ENCODE data around the gene ECI2. TPM values are rescaled to one million over a fixed set of nuclear protein-coding genes. Genes with fewer than 3 reads are reported as not detected.
"Not testable (repeated sequence)": the region's sequence is repeated elsewhere in the genome, so short reads cannot be mapped to it uniquely, and the experiment has no call there.

ECI2 gene
- total and polyA plus RNA-seq, 7 donors = 58.2 to 122 (median 103) TPM

DNA sequence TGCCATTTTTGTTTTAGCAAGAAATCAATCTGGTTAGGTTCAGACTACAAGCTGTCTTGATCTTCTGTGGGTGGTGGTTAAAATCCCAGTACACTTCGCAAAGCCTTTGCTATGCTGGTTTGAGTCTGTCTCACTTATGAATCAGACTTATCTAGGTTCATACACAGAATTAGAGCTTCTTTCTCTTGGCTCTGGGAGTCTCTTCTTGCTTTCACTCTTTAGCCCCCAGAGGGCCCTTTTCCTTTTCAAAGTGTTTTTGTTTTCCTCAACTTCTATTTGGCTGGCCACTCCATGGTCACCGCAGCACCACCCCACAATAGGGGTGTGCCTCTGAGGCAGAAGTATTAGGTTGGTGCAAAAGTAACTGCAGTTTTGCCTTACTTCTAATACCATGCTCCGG is 21.3 kb downstream of the ECI2 start:
- Histone ChIP-seq H3K4me1 (peaks cover 28% of the 10 kb centered on the region), H3K27me3 (ENCODE audit: insufficient read depth in 3 of 3, low read length in 2 of 3) (no peaks in the 10 kb centered on the region), H3K27ac (peak overlapping the region; percentile 36), H3K4me3 (no peak overlapping the region), H3K9me3 (peaks cover 15% of the 10 kb centered on the region), H3K36me3 (ENCODE audit: insufficient read depth in 1 of 2, low read depth in 1 of 2) (peaks cover 10 to 45% of the 10 kb centered on the region in 2 donors)
- intact Hi-C loops (cut with DNase I) = loop anchor here in 1 of 2 donors (5.0 kb wide), 1 partner anchor 57 kb away; no protein-coding TSS in a partner anchor
- WGBS, 3 donors = 91 to 97% (median 92%) methylated on average over 3 of the region's 3 CpGs
- TF ChIP-seq, protein P1, sequence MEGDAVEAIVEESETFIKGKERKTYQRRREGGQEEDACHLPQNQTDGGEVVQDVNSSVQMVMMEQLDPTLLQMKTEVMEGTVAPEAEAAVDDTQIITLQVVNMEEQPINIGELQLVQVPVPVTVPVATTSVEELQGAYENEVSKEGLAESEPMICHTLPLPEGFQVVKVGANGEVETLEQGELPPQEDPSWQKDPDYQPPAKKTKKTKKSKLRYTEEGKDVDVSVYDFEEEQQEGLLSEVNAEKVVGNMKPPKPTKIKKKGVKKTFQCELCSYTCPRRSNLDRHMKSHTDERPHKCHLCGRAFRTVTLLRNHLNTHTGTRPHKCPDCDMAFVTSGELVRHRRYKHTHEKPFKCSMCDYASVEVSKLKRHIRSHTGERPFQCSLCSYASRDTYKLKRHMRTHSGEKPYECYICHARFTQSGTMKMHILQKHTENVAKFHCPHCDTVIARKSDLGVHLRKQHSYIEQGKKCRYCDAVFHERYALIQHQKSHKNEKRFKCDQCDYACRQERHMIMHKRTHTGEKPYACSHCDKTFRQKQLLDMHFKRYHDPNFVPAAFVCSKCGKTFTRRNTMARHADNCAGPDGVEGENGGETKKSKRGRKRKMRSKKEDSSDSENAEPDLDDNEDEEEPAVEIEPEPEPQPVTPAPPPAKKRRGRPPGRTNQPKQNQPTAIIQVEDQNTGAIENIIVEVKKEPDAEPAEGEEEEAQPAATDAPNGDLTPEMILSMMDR (IDR thresholded peaks at IDR 0.05) = no peak
- no peak for ATAC-seq
- DNase-seq = no peak

DNA sequence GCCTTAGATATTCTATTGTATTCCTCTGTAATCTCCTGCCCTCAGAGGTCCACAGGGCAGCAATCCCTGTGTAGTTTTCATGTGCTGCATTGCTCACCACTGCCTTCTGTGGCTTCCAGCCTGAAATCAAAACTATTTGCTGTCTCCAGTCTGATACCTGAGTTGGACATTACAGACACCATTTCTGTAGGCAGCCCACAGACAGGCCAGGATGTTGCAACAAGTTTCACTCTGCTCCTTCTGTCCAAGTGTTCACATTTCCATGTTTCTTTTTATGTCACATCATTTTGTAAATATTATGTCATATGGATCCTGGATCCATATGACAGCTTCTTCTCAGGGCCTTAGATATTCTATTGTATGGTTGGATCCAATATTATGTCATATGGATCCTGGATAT is 21.7 kb downstream of the ECI2 start:
- Histone ChIP-seq H3K36me3 (ENCODE audit: insufficient read depth in 1 of 2, low read depth in 1 of 2) (peaks cover 10 to 40% of the 10 kb centered on the region in 2 donors), H3K9me3 (peaks cover 15% of the 10 kb centered on the region), H3K4me3 (no peak overlapping the region), H3K27me3 (ENCODE audit: insufficient read depth in 3 of 3, low read length in 2 of 3) (no peaks in the 10 kb centered on the region), H3K4me1 (peaks cover 32% of the 10 kb centered on the region), H3K27ac (peak overlapping the region; percentile 36)
- DNase-seq (no peak), ATAC-seq (peak in 1 of 4 donors; percentile 33)
- intact Hi-C loops (cut with DNase I) = loop anchor here in 1 of 2 donors (5.0 kb wide), 1 partner anchor 56 kb away; no protein-coding TSS in a partner anchor
- TF ChIP-seq, protein P1 (IDR thresholded peaks at IDR 0.05) = no peak

DNA sequence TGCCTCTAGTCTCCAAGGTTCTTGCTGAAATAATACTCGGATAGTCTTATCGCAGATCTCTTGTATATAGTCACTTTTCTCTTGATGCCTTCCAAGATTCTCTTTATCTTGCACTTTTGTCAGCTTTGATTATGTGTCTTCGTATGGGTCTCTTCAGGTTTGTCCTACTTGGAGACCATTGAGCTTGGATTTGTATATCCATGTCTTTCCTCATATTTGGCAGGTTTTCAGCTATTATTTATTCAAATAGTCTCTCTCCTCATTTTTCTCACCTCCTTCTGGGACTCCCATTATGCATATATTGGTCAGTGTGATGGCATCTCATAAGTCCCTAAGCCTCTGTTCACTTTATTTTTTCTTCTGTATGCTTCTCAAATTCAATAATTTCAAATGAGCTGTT is 23.0 kb downstream of the ECI2 start:
- no peak for ATAC-seq
- TF ChIP-seq, protein P1 (IDR thresholded peaks at IDR 0.05) = no peak
- H3K27ac ChIP-seq = no peak overlapping the region
- intact Hi-C loops (cut with DNase I) = loop anchor here in 1 of 2 donors (5.0 kb wide), 1 partner anchor 55 kb away; no protein-coding TSS in a partner anchor
- no peak for DNase-seq
- WGBS, 3 donors = 93 to 96% (median 95%) methylated on average over 3 of the region's 3 CpGs
- no peaks in the 10 kb centered on the region for H3K27me3 ChIP-seq (ENCODE audit: insufficient read depth in 3 of 3, low read length in 2 of 3)
- H3K4me3 ChIP-seq = no peak overlapping the region
- peaks cover 15% of the 10 kb centered on the region for H3K9me3 ChIP-seq
- H3K4me1 ChIP-seq = peaks cover 43% of the 10 kb centered on the region
- H3K36me3 ChIP-seq (ENCODE audit: insufficient read depth in 1 of 2, low read depth in 1 of 2) = peaks cover 10 to 27% of the 10 kb centered on the region in 2 donors

DNA sequence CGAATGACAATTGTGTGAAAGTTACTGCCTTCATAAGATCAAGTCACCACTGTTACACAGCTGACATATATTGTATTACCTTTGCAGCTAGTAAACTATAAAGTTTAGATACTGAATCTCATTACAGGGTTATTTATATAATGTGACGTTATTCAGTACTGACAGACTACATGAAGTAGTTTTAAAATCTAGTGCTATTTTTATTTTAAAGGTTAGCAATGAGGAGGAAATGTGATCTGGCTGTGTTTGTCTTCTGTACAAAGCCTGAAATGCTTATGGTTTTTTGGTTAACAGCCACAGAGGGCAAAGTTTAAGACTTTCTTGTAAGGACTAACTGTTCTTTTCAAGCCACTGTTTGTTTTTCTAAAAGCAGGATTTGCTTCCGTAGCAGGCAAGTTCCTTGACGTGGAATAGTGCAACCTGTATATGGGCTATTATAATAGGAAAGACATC is 26.0 kb downstream of the ECI2 start:
- DNase-seq; intact Hi-C loops (cut with DNase I); H3K27me3 ChIP-seq (ENCODE audit: insufficient read depth in 3 of 3, low read length in 2 of 3); H3K36me3 ChIP-seq (ENCODE audit: insufficient read depth in 1 of 2, low read depth in 1 of 2): not testable (repeated sequence)
- Histone ChIP-seq H3K9me3 (peaks cover 15% of the 10 kb centered on the region), H3K4me3 (peak overlapping the region; percentile 23), H3K4me1 (peaks cover 41% of the 10 kb centered on the region), H3K27ac (peak overlapping the region; percentile 70)
- ATAC-seq = peak; percentile 83 to 93 (median 90)
- WGBS, 3 donors = 11 to 23% (median 14%) methylated on average over 4 of the region's 4 CpGs

DNA sequence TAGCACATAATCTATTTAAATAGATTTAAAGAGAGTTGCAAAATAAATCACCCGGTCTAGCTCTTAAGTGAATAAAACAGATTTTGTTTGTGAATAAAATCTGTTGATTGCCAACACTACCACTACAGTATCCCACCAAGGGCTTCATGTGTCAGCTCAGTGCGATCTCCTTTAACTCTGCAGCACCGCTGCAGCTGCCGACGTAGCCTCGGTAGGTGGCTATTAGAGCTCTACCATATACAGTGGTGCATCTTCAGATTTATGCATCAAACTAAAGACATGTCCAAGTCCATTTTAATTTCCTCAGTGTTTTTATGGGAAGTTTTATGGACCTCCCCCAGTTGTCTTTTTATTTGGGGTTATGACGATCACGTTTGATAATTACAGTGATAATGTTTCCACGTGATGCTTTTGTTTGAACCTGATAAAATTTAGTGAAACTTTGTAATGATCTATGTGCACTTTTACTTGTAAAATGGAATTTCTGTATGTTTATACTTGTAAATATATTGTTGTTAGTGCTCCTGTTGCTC is 26.7 kb downstream of the ECI2 start:
- peak overlapping the region; percentile 23 for H3K4me3 ChIP-seq
- TF ChIP-seq, protein P1 (IDR thresholded peaks at IDR 0.05) = no peak
- WGBS, 3 donors = 35 to 75% (median 47%) methylated on average over 9 of the region's 9 CpGs
- peaks cover 15% of the 10 kb centered on the region for H3K9me3 ChIP-seq
- peaks cover 34% of the 10 kb centered on the region for H3K4me1 ChIP-seq
- H3K27me3 ChIP-seq (ENCODE audit: insufficient read depth in 3 of 3, low read length in 2 of 3) = no peaks in the 10 kb centered on the region
- H3K36me3 ChIP-seq (ENCODE audit: insufficient read depth in 1 of 2, low read depth in 1 of 2) = no peaks in the 10 kb centered on the region
- ATAC-seq = peak; percentile 42 to 67 (median 58)
- peak overlapping the region; percentile 70 for H3K27ac ChIP-seq
- intact Hi-C loops (cut with DNase I) = no loop called here
- no peak for DNase-seq
